Stimulated activated CD8-positive, alpha-beta memory T cell treated with anti-CD3 and anti-CD28 coated beads, Interleukin-7, amount 100 ng/mL, for 1 hour (primary cell): ENCODE data around the gene BICRAL.
"Not testable (repeated sequence)": the region's sequence is repeated elsewhere in the genome, so short reads cannot be mapped to it uniquely, and the experiment has no call there.

Source experiments
- DNase-seq, 2 donors: peaks; one replicate each; pipeline ENCODE4 v3.0.0-alpha.2; 2020; ENCODE audit warnings: low read depth in 2 of 2

BICRAL gene

GRCh38 chr6:42781796-42782688 is at the start of gene BICRAL:
TSS of gene BICRAL (plus strand) at chr6:42782052. CDS start at chr6:42822023, 39,971 bp downstream.
- DNase-seq: peak; percentile 51 to 58

GRCh38 chr6:42733867-42734481 is 47.9 kb upstream of the BICRAL start:
- DNase-seq: not testable (repeated sequence)

- no peak for DNase-seq
These were observed 45.9 kb upstream of the BICRAL start for GRCh38 chr6:42735976-42736375.

GRCh38 chr6:42740725-42741124 is 41.1 kb upstream of the BICRAL start:
- DNase-seq: no peak

GRCh38 chr6:42742116-42742894 is 39.5 kb upstream of the BICRAL start:
- no peak for DNase-seq

GRCh38 chr6:42744351-42744893 is 37.4 kb upstream of the BICRAL start:
- no peak for DNase-seq

GRCh38 chr6:42745083-42745639 is 36.7 kb upstream of the BICRAL start:
- no peak for DNase-seq

- DNase-seq: peak; percentile 81 to 83
These were observed 36.0 kb upstream of the BICRAL start, which contains the start of gene TBCC for GRCh38 chr6:42745640-42746462. TSS of gene TBCC (minus strand) at chr6:42746103. CDS start at chr6:42746073, 30 bp downstream.

- peak; percentile 46 to 49 for DNase-seq
These were observed 35.1 kb upstream of the BICRAL start for GRCh38 chr6:42746463-42747391.

- DNase-seq: no peak
These were observed 33.5 kb upstream of the BICRAL start for GRCh38 chr6:42748203-42748898.

GRCh38 chr6:42751055-42751454 is 30.8 kb upstream of the BICRAL start:
- no peak for DNase-seq

GRCh38 chr6:42754759-42755158 is 27.1 kb upstream of the BICRAL start:
- no peak for DNase-seq

- DNase-seq: no peak
These were observed 25.1 kb upstream of the BICRAL start for GRCh38 chr6:42756722-42757121.

GRCh38 chr6:42758756-42759430 is 23.0 kb upstream of the BICRAL start:
- no peak for DNase-seq

GRCh38 chr6:42761287-42762067 is 20.4 kb upstream of the BICRAL start:
- no peak for DNase-seq

- no peak for DNase-seq
These were observed 19.4 kb upstream of the BICRAL start for GRCh38 chr6:42762426-42762859.

GRCh38 chr6:42762950-42763349 is 18.9 kb upstream of the BICRAL start:
- DNase-seq: no peak
